ENCODE data around the gene TEX9.

DNA sequence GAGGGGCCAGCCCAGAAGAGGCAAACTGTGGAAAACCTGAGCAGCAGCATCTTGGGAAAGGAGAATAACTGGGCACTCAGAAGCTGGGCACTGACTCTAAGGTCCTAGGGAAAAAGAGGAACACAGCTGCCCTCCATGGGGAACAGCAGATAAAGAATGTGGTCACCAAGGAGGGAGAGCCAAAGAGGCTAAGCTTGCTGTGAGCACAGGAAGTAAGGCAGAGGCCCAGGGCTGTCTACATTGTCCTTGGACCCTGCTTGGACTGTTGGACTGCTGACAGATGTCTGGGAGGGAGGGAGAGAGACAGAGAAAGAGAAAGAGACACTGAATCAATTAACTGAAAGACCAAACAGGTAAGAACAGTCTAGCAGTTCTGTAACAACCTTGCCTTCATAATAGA lies 104.3 kb downstream of the TEX9 start:
- no peak for TF ChIP-seq POLR2A (IDR thresholded peaks at IDR 0.05)
- TF ChIP-seq, protein P1, sequence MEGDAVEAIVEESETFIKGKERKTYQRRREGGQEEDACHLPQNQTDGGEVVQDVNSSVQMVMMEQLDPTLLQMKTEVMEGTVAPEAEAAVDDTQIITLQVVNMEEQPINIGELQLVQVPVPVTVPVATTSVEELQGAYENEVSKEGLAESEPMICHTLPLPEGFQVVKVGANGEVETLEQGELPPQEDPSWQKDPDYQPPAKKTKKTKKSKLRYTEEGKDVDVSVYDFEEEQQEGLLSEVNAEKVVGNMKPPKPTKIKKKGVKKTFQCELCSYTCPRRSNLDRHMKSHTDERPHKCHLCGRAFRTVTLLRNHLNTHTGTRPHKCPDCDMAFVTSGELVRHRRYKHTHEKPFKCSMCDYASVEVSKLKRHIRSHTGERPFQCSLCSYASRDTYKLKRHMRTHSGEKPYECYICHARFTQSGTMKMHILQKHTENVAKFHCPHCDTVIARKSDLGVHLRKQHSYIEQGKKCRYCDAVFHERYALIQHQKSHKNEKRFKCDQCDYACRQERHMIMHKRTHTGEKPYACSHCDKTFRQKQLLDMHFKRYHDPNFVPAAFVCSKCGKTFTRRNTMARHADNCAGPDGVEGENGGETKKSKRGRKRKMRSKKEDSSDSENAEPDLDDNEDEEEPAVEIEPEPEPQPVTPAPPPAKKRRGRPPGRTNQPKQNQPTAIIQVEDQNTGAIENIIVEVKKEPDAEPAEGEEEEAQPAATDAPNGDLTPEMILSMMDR (IDR thresholded peaks at IDR 0.05) = no peak

Data from Peyer's patch (tissue), 4 donors.